GM18951 (cell line): ENCODE measurements around the gene TPP2.

ENCODE experiments used
- POLR2A ChIP-seq: IDR thresholded peaks from 4 replicates; pipeline ENCODE4 v1.6.1; 2011; ENCODE audit warnings: mild to moderate bottlenecking; ENCODE audit not compliant: insufficient read length, insufficient read depth; ENCODE audit errors: extremely low read depth
- in situ Hi-C: fragments of 300-500 bp; cut with MboI; formaldehyde crosslinking; loops from one replicate; pipeline ENCODE4 v1.12.0; 2022; ENCODE audit warnings: low sequenced_read_pairs, mixed read lengths, inconsistent platforms; ENCODE audit not compliant: unreplicated experiment

Gene TPP2

GRCh38 chr13:102680133-102680717, 83.4 kb downstream of the TPP2 start:
- TF ChIP-seq POLR2A: no peak
- in situ Hi-C loops: no loop called here

- TF ChIP-seq POLR2A: no peak
- in situ Hi-C loops: no loop called here
Observed at GRCh38 chr13:102680842-102681740, 84.3 kb downstream of the TPP2 start.

- TF ChIP-seq POLR2A: no peak
- in situ Hi-C loops: no loop called here
Observed at GRCh38 chr13:102682211-102682610, 85.4 kb downstream of the TPP2 start.

GRCh38 chr13:102682727-102683126, 85.9 kb downstream of the TPP2 start:
- in situ Hi-C loops: no loop called here
- TF ChIP-seq POLR2A: no peak

- in situ Hi-C loops: no loop called here
Observed at GRCh38 chr13:102683637-102684036, 86.9 kb downstream of the TPP2 start.

GRCh38 chr13:102686024-102686423, 89.2 kb downstream of the TPP2 start:
- no peak for TF ChIP-seq POLR2A
- in situ Hi-C loops: no loop called here

More at GRCh38 chr13:102683637-102684036, 86.9 kb downstream of the TPP2 start:
- TF ChIP-seq POLR2A: no peak

GRCh38 chr13:102687520-102687919, 90.7 kb downstream of the TPP2 start:
- TF ChIP-seq POLR2A: no peak
- in situ Hi-C loops: no loop called here

GRCh38 chr13:102688306-102688973, 91.7 kb downstream of the TPP2 start:
- in situ Hi-C loops: no loop called here
- TF ChIP-seq POLR2A: no peak

GRCh38 chr13:102690883-102691282, 94.1 kb downstream of the TPP2 start:
- TF ChIP-seq POLR2A: no peak
- in situ Hi-C loops: no loop called here

- no peak for TF ChIP-seq POLR2A
- in situ Hi-C loops: no loop called here
Observed at GRCh38 chr13:102692491-102692826, 95.7 kb downstream of the TPP2 start.

GRCh38 chr13:102693250-102693649, 96.5 kb downstream of the TPP2 start:
- in situ Hi-C loops: no loop called here
- TF ChIP-seq POLR2A: no peak

- no peak for TF ChIP-seq POLR2A
- in situ Hi-C loops: no loop called here
Observed at GRCh38 chr13:102693776-102694175, 97.0 kb downstream of the TPP2 start.

GRCh38 chr13:102694937-102695336, 98.2 kb downstream of the TPP2 start, which contains the start of gene METTL21C:
Gene METTL21C, minus strand, starts transcription at chr13:102695044. Its CDS starts 546 bp downstream, at chr13:102694498.
- TF ChIP-seq POLR2A: no peak
- in situ Hi-C loops: no loop called here
